GM18873 (cell line): ENCODE results near the gene PDE1A.

Experiments used
- ATAC-seq: cut with Tn5 transposase; IDR thresholded peaks from one replicate; pipeline ENCODE4 v1.9.1; 2021; ENCODE audit warnings: mild to moderate bottlenecking, moderate library complexity, moderate number of reproducible peaks; ENCODE audit not compliant: unreplicated experiment, low FRiP score

Gene PDE1A

GRCh38 chr2:182224669-182225068 is 202.2 kb downstream of the PDE1A start:
- ATAC-seq, result no peak

DNA sequence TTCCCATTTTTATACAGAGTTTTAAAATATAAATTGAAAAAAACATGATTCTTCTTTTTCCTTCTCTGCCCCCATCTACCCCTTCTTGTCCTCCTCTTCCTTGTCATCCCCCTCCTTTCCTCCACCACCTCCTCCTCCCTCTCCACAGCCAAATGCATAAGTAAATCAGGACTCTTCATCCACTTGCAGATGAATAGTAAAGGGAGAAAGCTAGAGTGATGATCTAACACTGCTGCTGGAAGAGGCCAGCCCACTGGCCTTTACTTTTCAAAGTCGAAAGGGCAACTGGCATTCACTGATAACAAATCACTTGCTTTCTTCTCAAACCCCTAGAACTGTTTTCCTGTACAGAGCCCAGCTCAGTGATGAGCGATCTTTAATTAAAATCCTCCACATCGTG is 205.8 kb downstream of the PDE1A start:
- no peak for ATAC-seq

DNA sequence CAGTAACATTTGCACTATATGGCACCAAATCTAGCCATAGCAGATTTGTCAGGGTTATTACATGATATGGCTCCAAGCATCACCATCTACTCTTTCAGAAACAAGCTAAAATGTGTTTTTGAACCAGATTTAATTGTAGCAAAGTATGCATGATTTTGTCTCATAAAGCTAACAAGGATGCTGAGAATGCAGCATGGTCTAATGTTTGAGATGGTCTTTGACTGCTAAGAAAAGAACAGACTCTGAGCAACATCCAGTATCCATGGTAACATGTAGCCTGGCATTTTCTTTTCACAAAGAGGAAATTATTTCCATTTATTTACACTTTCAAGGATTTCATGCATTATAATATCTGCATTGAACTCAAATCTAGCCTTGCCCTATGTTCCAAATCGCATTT is 206.5 kb downstream of the PDE1A start:
- no peak for ATAC-seq

DNA sequence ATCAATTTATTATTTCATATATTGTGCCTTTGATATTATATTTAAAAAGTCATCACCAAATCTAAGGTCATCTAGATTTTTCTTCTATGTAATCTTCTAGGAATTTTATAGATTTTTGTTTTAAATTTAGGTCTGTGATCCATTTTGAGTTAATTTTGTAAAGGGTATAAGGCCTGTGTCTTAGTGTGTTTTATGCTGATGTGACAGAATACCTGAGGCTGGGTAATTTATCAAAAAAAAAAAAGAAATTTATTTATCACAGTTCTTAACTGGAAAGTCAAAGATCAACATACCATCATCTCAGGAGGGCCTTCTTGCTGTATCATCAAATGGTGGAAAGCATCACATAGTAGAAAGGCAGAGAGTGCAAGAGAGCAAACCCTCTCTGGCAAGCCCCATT is 216.2 kb downstream of the PDE1A start:
- ATAC-seq, result no peak

- no peak for ATAC-seq
Observed at GRCh38 chr2:182208421-182208820, 218.4 kb downstream of the PDE1A start.

DNA sequence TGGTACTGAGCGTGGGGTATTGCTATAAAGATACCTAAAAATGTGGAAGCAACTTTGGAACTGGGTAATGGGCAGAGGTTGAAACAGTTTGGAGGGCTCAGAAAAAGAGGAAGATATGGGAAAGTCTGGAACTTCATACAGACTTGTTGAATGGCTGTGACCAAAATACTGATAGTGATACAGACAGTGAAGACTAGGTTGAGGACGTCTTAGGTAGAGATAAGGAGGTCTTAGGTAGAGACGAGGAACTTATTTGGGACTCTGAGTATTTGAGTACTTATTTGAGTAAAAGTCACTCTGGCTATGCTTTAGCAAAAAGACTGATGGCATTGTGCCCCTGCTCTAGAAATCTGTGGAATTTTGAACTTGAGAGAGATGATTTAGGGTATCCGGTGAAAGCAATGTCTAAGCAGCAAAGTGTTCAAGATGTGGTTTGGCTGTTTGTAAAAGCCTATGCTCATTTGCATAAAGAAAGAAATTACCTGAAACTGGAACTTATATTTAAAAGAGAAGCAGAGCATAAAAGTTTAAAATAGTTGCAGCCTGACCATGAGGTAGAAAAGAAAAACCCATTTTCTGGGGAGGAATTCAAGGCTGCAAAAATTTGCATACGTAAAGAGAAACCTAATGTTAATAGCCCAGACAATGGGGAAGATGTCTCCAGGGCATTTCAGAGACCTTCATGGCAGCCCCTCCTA is 219.6 kb downstream of the PDE1A start:
- ATAC-seq, result peak; percentile 59

DNA sequence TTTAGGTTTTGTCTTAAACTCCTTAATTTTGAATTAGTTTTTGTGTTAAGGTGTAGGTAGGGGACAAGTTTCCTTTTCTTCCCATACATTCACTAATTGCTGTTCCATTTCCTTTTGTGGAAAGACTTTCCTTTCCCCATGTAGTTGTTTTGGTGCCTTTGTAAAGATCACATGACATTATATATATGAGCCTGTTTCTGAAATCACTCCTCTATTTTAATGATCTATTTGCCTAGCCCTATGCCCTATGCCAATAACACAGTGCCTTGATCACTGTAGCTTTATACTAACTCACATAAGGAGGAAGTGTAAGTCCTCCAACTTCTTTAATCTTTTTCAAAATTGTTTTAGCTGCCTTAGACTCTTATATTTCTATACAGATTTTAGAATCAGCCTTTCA is 229.3 kb downstream of the PDE1A start:
- no peak for ATAC-seq

GRCh38 chr2:182193291-182193690 is 233.5 kb downstream of the PDE1A start:
- ATAC-seq, result no peak

GRCh38 chr2:182191061-182191460 is 235.8 kb downstream of the PDE1A start:
- ATAC-seq, result no peak

DNA sequence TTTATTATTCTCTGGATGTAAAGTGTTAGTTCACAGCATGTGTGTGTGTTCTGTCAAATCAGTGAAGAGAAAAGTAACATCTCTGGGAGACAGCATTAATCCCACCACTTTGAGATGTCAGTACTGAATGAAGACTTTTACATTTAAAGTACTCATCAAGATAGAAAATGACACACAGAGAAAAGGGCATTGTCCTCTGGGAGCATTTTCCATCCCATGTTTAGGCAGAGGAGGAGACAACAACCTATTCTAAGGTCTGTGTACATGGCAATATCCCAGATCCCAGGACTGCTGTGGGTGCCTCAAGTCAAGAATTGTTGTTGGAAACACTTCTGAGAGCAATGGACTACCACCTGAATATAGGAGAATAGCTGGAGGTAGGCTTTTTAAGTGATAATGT is 239.7 kb downstream of the PDE1A start:
- ATAC-seq, result no peak

GRCh38 chr2:182186132-182186735 is 240.6 kb downstream of the PDE1A start:
- no peak for ATAC-seq

DNA sequence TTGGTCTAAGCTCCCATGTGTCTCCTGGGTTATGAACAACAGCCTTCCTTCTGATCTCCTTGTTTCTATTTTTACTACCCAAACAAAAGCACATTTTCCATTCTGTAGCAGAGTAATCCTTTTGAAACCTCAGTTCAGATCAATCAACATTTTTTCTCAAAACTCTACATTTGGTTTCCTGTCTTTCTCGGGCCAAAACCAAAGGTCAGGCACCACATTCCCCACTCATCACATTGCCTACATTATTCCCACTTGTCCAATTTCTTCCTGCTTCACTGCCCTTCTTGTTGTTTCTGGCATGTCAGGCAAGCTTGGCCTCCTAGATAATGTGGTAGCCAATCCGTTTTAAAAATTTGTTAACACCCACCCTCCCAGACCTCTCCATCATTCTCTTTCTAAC is 244.4 kb downstream of the PDE1A start:
- ATAC-seq, result no peak

- no peak for ATAC-seq
Observed at GRCh38 chr2:182181381-182181780, 245.5 kb downstream of the PDE1A start.

DNA sequence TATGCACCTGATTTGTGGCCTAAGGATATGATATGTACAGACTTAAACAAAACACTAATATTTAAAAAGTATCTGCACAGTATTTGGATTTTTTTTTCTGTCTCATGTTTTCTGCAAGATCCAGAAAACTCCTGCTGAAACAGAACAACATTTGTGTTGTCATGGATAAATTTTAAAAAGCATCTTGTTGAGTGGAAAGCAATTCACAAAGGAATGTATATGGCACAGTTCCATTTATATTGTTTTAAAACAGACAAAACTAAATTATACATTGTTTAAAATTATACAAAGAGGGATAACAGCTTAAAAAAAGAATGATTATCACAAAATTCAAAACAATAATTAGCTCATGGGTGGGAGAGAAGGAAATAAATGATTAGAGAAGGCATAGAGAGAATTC is 247.7 kb downstream of the PDE1A start:
- no peak for ATAC-seq

- ATAC-seq, result no peak
Observed at GRCh38 chr2:182173944-182174622, 252.8 kb downstream of the PDE1A start.

GRCh38 chr2:182170341-182170740 is 256.5 kb downstream of the PDE1A start:
- ATAC-seq, result no peak

DNA sequence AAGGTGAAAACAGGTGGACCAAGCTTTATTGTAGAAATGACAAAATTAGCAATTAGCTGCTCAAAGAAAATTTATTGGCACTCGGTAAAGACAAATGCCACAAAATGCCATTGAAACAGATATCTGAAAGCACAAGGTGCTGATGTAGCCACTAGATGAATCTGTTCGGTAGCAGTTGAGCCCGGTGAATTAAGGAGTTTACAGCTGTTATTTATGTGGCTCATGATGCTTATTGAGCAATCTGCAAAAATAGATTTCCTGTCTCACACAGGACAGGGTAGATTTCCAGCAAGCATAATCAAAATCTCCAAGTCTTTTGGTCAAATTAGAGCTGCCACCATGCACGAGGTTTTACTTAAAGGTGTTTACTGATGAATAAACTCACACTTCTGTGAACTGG is 259.0 kb downstream of the PDE1A start:
- ATAC-seq, result no peak

DNA sequence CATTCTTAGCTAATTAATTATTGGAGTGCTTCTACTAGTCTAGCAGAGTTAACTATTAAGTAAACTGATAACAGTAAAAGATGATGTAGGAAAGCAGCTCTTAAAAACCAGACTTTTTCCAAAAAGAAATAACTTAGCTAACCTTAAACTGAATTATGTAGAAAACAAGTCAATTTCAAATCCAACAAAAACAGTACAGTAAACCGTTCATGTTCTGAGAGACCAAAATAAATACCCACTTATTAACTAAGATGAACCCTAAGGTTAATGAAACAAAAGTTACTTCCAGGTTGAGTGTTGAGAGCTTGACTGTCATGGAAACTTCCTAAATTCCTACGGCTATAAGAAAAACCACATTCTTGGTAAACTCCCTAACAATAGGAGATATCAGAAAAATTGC is 260.0 kb downstream of the PDE1A start:
- ATAC-seq, result no peak

DNA sequence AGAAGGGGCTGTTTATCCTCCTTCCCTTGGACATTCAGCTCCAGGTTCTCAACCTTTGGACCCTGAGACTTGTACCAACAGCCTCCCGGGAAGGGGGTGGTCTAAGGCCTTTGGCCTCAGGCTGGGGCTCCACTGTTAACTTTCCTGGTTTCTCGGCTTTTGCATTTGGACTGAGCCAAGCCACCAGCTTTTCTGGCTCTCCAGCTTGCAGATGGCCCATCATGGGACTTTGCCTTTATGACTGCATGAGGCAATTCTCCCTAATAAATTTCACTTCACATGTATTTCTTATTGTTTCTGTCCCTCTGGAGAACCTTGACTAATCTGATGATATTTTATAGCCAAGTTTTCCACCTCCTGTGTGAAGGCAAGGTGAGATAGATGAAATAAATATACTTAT is 260.4 kb downstream of the PDE1A start:
- no peak for ATAC-seq

GRCh38 chr2:182165202-182165601 is 261.6 kb downstream of the PDE1A start:
- ATAC-seq, result no peak

DNA sequence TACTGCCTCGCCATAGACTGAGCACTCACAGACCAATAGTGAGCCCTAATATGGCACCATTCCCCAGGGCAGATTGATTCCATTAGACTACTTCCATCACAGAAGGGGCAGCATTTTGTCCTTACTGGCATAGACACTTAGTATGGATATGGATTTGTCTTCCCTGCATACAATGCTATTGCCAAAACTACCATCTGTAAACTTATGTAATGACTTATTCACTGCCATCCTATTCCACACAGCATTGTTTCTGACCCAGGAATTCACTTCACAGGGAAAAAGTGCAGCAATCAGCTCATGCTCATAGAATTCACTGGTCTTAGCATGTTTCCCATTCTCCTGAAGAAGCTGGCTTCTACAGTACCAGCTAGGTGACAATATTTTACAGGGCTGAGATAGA is 262.1 kb downstream of the PDE1A start:
- ATAC-seq, result no peak

- no peak for ATAC-seq
Observed at GRCh38 chr2:182163878-182164277, 263.0 kb downstream of the PDE1A start.
